Retinal pigment epithelial cell (primary cell): ENCODE results near the gene DNAJC24.

Experiments used
- DNase-seq: peaks from one replicate; pipeline ENCODE4 v3.0.0-alpha.2; 2010; ENCODE audit warnings: low read depth
- H3K4me3 ChIP-seq: 2 replicates; pipeline ENCODE4 v1.5.1; 2011; ENCODE audit warnings: mild to moderate bottlenecking, low read length, control low read depth, moderate library complexity
- CTCF ChIP-seq: conservative IDR thresholded peaks from 2 replicates; pipeline ENCODE4 v1.5.1; 2011; ENCODE audit warnings: low read depth, low read length, control low read depth, inconsistent platforms

DNAJC24 gene

DNA sequence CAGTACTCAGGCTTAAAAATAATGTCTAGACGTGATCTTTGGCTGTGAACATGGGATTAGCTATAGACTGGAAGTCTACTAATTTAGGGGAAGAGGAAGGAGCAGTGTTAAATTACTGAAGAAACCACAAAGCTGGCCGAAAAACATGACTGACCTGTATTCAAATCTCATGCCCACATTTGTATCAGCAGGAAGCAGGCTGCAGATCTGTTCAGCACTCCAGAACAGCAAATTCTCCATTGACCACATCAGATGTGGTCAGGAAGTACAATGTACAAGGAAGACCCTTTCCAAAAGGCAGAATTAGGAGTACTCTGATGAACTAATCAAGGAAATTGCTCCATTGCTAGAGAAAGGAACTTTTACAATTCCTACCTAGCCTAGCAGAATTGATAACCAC is 31.9 kb upstream of the DNAJC24 start:
- TF ChIP-seq CTCF, result no peak
- no peak for DNase-seq
- H3K4me3 ChIP-seq, result no peak overlapping the region

- peak; percentile 70 for TF ChIP-seq CTCF
- no peak overlapping the region for H3K4me3 ChIP-seq
- no peak for DNase-seq
Measured at GRCh38 chr11:31340903-31341572, 28.6 kb upstream of the DNAJC24 start.

DNA sequence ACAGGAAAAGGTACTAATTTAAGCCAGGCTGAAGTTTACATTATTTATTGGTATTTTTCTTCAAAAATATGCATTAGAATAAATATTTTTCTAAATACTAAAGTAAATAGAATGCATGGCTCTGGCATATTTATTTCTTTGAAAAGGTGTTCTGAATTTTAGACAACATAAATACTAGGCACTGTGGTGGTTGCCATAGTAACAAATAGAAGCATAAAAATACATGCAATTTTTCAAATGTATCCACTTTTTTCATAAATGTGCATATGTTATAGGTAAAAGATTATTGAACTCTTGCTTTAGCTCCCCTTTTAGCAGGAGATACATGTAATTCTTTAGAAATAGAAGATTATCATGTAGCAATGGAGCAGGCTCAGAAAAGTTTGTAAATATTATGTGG is 18.5 kb upstream of the DNAJC24 start:
- no peak for DNase-seq
- no peak for TF ChIP-seq CTCF
- no peak overlapping the region for H3K4me3 ChIP-seq

DNA sequence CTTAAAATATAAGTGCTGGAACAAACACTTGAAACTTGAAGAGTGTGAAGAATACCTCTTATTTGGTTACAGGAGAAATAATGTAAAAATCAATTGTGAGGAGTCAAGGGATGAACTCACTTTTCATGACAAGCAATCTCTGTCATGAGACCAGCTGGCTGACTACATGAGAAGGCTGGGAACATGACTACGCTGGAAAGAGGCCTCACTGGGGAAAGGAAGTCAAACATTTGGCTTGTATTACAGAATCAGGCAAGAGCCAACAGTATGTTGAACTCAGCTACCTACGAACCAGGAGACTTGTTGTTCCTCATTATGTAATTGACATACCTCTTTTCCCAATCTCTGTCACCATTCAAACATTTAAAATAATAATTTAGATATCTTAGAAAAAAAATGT is 14.5 kb upstream of the DNAJC24 start:
- no peak overlapping the region for H3K4me3 ChIP-seq
- no peak for DNase-seq
- TF ChIP-seq CTCF, result no peak

GRCh38 chr11:31355817-31356216 is 13.8 kb upstream of the DNAJC24 start:
- no peak for TF ChIP-seq CTCF
- no peak for DNase-seq
- no peak overlapping the region for H3K4me3 ChIP-seq

DNA sequence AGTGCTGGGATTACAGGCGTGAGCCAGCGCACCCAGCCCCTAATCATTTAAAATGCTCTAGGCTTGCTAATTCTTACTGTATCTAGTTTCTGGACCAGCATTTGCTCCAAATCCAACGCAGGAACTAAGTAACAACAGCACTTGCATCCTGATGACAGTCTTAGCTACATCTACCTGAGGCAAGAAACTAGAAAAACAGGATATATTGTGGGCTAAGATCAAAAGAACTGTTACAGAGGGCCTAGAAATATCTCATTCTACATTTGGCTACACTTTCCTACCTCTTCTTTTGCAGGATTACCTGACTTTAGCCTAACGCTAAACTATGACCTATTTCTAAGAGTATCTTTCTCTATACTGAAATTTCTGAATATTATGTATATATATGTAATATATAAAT is 7.9 kb upstream of the DNAJC24 start:
- no peak for DNase-seq
- TF ChIP-seq CTCF, result no peak
- H3K4me3 ChIP-seq, result no peak overlapping the region

GRCh38 chr11:31366795-31367194 is 2.9 kb upstream of the DNAJC24 start:
- DNase-seq, result no peak
- no peak overlapping the region for H3K4me3 ChIP-seq
- no peak for TF ChIP-seq CTCF
